HEK293 (cell line): Measurements from ENCODE around the gene SBNO2.

Experiments
- CTCF ChIP-seq: fragments of 450-650 bp; formaldehyde crosslinking; IDR thresholded peaks from 2 replicates; pipeline ENCODE4 v1.5.1; 2016; ENCODE audit warnings: missing biosample characterization, missing genetic modification characterization
- HOXA7 ChIP-seq: sonication (generic); formaldehyde crosslinking; IDR thresholded peaks from 2 replicates; pipeline ENCODE4 v1.8.1; 2022; ENCODE audit warnings: missing genetic modification reagents, borderline replicate concordance
- SALL2 ChIP-seq: fragments of 450-650 bp; formaldehyde crosslinking; IDR thresholded peaks from 2 replicates; pipeline ENCODE4 v1.5.0; 2017; ENCODE audit warnings: missing biosample characterization, mild to moderate bottlenecking, missing genetic modification characterization, borderline replicate concordance
- TCF7L2 ChIP-seq: IDR thresholded peaks from 2 replicates; pipeline ENCODE4 v1.6.1; 2011; ENCODE audit warnings: low read depth, mild to moderate bottlenecking, inconsistent platforms, low read length, moderate library complexity, borderline replicate concordance
- TRIM28 ChIP-seq: IDR thresholded peaks from 2 replicates; pipeline ENCODE4 v1.6.1; 2011; ENCODE audit warnings: low read length, control low read depth, borderline replicate concordance
- ZBTB7A ChIP-seq: fragments of 450-650 bp; formaldehyde crosslinking; IDR thresholded peaks from 2 replicates; pipeline ENCODE4 v1.5.1; 2016; ENCODE audit warnings: low read depth, missing biosample characterization, missing genetic modification characterization
- ZNF121 ChIP-seq: fragments of 450-650 bp; formaldehyde crosslinking; IDR thresholded peaks from 2 replicates; pipeline ENCODE4 v1.5.1; 2016; ENCODE audit warnings: missing biosample characterization, missing genetic modification characterization
- ZNF169 ChIP-seq: fragments of 450-650 bp; formaldehyde crosslinking; IDR thresholded peaks from 2 replicates; pipeline ENCODE4 v1.5.1; 2016; ENCODE audit warnings: missing biosample characterization, missing genetic modification characterization
- ZNF274 ChIP-seq, 2 experiments: fragments of 200-500 bp in 1 of 2; fragments of 450-650 bp in 1 of 2; sonication (Bioruptor generic) in 1 of 2; formaldehyde crosslinking in 1 of 2; IDR thresholded peaks; 2 replicates each; pipeline versions ENCODE4 v1.5.1 to v1.6.1; 2014 to 2016; ENCODE audit warnings: borderline replicate concordance in 1 of 2, inconsistent platforms in 1 of 2, low read length in 1 of 2, missing biosample characterization in 1 of 2, missing genetic modification characterization in 1 of 2
- ZNF416 ChIP-seq: fragments of 450-650 bp; formaldehyde crosslinking; IDR thresholded peaks from 2 replicates; pipeline ENCODE4 v1.5.1; 2016; ENCODE audit warnings: missing biosample characterization, missing genetic modification characterization
- ZNF670 ChIP-seq: fragments of 450-650 bp; formaldehyde crosslinking; IDR thresholded peaks from 2 replicates; pipeline ENCODE4 v1.5.1; 2016; ENCODE audit warnings: missing biosample characterization, missing genetic modification characterization, low read depth
- ZNF792 ChIP-seq: fragments of 450-650 bp; formaldehyde crosslinking; IDR thresholded peaks from 2 replicates; pipeline ENCODE4 v1.5.1; 2016; ENCODE audit warnings: missing biosample characterization, missing genetic modification characterization
- TF ChIP-seq, protein P1 (sequence below): fragments of 450-650 bp; formaldehyde crosslinking; IDR thresholded peaks from 2 replicates; pipeline ENCODE4 v1.5.0; 2017; ENCODE audit warnings: missing biosample characterization, missing genetic modification characterization, borderline replicate concordance

GRCh38 chr19:1138121-1138520, 35.9 kb downstream of the SBNO2 start:
- peak; percentile 59; the same call in 1 of the 2 replicates for TF ChIP-seq ZBTB7A
- TF ChIP-seq ZNF169 (tag by site-specific recombination) = no peak
- TF ChIP-seq CTCF (tag by site-specific recombination) = no peak
- TF ChIP-seq, protein P1, sequence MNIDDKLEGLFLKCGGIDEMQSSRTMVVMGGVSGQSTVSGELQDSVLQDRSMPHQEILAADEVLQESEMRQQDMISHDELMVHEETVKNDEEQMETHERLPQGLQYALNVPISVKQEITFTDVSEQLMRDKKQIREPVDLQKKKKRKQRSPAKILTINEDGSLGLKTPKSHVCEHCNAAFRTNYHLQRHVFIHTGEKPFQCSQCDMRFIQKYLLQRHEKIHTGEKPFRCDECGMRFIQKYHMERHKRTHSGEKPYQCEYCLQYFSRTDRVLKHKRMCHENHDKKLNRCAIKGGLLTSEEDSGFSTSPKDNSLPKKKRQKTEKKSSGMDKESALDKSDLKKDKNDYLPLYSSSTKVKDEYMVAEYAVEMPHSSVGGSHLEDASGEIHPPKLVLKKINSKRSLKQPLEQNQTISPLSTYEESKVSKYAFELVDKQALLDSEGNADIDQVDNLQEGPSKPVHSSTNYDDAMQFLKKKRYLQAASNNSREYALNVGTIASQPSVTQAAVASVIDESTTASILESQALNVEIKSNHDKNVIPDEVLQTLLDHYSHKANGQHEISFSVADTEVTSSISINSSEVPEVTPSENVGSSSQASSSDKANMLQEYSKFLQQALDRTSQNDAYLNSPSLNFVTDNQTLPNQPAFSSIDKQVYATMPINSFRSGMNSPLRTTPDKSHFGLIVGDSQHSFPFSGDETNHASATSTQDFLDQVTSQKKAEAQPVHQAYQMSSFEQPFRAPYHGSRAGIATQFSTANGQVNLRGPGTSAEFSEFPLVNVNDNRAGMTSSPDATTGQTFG (tag by site-specific recombination) = no peak
- TF ChIP-seq HOXA7 (CRISPR knock-in tag) = no peak
- no peak for TF ChIP-seq TRIM28
- TF ChIP-seq ZNF670 (tag by site-specific recombination) = no peak
- no peak for TF ChIP-seq SALL2 (tag by site-specific recombination)
- TF ChIP-seq ZNF792 (tag by site-specific recombination) = no peak
- no peak for TF ChIP-seq ZNF121 (tag by site-specific recombination)
- TF ChIP-seq ZNF274 (IDR thresholded peaks at IDR 0.05; ENCODE audit: low read length) = no peak
- no peak for TF ChIP-seq ZNF274 (tag by site-specific recombination; IDR thresholded peaks at IDR 0.05; ENCODE audit: borderline replicate concordance)
- TF ChIP-seq TCF7L2 = no peak
- TF ChIP-seq ZNF416 (tag by site-specific recombination) = no peak
